ENCODE measurements around the gene HGS.

The HGS gene

DNA sequence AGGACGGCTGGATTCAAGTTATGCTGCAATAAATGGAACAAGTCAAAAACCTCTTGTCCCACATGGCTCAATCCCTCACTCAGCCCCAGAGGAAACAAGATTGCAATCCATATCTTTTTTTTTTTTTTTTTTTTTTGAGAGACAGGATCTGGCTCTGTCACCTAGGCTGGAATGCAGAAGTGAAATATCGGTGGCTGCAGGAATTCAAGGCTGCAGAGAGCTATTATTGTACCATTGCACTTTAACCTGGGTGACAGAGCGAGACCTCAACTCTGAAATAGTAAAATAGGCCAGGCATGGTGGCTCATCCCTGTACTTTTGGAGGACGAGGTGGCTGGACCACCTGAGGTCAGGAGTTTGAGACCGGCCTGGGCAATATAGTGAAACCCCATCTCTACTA, 24.8 kb upstream of the HGS start:
- TF ChIP-seq, protein P1, sequence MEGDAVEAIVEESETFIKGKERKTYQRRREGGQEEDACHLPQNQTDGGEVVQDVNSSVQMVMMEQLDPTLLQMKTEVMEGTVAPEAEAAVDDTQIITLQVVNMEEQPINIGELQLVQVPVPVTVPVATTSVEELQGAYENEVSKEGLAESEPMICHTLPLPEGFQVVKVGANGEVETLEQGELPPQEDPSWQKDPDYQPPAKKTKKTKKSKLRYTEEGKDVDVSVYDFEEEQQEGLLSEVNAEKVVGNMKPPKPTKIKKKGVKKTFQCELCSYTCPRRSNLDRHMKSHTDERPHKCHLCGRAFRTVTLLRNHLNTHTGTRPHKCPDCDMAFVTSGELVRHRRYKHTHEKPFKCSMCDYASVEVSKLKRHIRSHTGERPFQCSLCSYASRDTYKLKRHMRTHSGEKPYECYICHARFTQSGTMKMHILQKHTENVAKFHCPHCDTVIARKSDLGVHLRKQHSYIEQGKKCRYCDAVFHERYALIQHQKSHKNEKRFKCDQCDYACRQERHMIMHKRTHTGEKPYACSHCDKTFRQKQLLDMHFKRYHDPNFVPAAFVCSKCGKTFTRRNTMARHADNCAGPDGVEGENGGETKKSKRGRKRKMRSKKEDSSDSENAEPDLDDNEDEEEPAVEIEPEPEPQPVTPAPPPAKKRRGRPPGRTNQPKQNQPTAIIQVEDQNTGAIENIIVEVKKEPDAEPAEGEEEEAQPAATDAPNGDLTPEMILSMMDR (IDR thresholded peaks at IDR 0.05; ENCODE audit: low read depth, low read length) = no peak
- no peak for DNase-seq (ENCODE audit: extremely low read depth, low read depth)

DNA sequence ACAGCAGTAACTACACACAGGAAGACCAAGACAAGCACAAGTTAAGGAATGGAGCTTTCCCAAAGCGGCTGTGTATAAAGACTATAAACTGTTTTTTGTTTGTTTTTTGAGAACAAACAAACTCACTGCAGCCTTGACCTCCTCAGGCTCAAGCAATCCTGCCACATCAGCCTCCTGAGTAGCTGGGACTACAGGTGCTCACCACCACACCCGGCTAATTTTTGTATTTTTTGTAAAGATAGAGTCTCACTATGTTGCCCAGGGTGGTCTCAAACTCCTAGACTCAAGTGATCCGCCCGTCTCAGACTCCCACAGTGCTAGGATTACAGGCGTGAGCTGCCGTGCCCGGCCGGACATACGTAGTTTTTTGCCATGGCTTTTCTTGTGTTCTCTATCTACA, 23.4 kb upstream of the HGS start:
- TF ChIP-seq, protein P1 (IDR thresholded peaks at IDR 0.05; ENCODE audit: low read depth, low read length) = no peak
- no peak for DNase-seq (ENCODE audit: extremely low read depth, low read depth)

DNA sequence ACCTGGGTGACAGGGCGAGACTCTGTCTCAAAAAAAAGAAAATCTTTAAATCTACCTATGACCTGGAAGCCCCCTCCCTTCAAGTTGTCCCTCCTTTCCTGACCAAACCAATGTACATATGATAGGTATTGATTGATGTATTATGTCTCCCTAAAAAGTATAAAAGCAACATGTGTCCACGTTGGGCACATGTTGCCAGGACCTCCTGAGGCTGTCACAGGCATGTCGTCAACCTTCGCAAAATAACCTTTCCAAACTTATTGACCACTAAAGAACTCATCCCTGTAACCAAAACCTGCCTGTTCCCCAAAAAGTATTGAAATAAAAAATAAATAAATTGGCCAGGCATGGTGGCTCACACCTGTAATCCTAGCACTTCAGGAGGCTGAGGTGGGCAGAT, 21.8 kb upstream of the HGS start:
- TF ChIP-seq, protein P1 (IDR thresholded peaks at IDR 0.05; ENCODE audit: low read depth, low read length) = no peak
- DNase-seq (ENCODE audit: extremely low read depth, low read depth) = no peak

DNA sequence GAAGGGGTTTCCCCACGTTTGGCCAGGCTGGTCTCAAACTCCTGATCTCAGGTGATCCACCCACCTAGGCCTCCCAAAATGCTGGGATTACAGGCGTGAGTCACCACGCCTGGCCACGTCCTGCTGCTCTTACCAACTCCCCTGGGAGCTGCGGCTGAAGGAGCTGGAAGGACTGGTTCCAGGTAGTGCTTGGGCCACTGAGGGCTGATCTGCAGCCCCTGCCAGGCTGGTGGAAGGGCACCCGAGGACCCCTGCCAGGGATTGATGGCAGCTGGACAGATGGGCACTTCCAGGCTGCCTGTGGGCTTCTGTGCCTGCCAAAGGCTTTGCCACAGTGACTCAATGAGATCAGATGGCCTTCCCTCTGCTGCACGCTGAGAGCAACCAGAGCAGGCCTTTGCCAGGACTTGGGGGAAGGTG, 19.8 kb upstream of the HGS start:
- DNase-seq (ENCODE audit: extremely low read depth, low read depth) = no peak
- TF ChIP-seq, protein P1 (IDR thresholded peaks at IDR 0.05; ENCODE audit: low read depth, low read length) = no peak

DNA sequence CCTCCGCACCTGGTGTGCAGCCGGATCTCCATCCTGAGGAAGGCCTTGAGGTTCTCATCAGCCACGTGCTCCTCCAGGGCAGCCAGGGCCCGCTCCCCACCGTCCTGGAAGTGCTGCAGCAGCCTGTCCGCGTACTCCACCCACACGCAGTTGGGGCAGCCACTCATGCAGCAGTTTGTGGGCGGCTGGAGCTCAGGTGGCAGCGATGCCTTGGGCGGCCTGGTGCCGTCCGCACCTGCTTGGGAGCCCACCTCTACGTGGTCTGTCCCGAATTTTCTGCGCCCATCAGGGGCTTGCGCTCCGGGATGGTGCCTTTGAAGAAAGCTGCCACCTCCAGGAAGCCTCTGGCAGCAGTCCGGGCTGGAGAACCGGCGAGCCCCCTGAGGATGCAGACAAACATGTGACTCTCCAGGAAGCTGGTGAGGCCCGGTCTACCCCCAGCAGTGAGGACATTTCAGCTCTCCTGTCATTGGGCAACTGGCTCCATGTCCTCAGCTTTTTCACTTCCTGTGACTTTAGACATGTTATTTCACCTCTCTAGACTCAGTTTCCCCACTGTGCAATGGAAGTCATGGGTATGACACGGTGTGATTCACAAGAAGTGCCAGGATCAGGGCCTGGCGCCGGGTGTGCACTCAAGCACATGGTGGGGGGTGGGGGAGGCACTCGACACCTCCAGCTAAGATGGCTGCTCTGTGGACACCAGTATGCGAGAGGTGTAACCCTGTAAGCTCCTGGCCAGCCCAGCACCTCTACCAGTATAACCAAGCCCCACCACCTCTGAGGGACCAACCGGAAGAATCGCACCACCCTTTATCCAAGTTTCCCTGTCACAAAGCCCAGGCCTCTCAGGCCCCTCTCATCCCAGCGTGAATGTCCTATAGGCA, 18.4 kb upstream of the HGS start:
- TF ChIP-seq, protein P1 (IDR thresholded peaks at IDR 0.05; ENCODE audit: low read depth, low read length) = no peak
- no peak for DNase-seq (ENCODE audit: extremely low read depth, low read depth)

DNA sequence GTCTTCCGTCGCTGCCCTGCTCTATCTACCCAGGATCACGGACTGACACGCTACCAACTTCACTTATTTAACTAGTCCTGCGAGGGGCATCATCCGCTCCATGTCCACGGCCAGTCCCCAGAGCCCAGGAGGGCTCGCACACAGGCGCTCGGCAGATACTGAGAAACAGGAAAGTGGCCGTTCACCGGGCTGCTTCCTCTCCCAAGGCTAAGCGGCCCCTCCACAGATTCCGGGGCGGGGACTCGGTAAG, 17.8 kb upstream of the HGS start:
- DNase-seq (ENCODE audit: extremely low read depth, low read depth) = no peak
- TF ChIP-seq, protein P1 (IDR thresholded peaks at IDR 0.05; ENCODE audit: low read depth, low read length) = no peak

DNA sequence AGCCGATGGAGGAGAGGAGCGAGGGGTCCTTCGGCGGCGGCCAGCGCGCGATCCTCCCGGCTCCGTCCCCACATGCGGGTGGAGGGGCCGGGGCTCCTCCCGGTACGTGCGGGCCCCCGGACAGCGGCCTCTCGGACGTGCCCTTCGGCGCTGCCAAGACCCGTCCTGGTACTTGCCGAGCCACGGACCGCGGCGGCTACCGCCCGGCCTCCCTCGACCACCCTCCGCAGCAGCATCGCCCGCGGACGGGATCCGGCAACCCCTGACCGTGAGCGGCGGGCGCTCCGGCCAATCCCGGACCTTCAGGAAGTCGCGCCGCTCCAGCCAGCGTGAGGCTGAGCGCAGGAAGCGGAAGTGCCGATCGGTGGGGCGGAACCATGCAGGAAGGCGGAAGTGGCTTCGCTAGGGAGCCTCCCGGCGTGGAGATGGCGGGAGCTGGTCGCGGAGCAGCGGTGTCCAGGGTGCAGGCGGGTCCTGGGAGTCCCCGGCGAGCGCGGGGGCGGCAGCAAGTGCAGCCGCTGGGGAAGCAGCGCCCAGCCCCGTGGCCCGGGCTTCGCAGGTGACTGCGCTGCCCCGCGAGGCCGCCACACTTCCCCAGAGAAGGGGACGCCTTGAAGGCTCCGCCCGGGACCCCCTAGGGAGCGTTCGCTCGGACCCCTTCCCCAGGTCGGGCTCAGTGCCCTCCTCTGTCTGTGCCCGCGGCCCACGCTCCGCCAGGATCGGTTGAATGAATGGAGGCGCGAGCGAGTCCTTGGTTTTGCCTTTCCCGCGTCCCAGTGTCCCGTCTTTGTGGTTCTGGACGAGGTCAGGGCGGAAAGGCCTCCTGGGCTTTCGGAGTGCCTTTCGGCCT, 17.2 kb upstream of the HGS start, which contains the start of the genes CCDC137 and OXLD1:
Gene CCDC137 (plus strand): TSS at position 396 of the 850 bp plus-strand sequence. CDS start 30 bp downstream, at position 426.
Gene OXLD1 (minus strand): TSS at position 264 of the 850 bp plus-strand sequence. CDS start 28 bp downstream, at position 236.
- peak; percentile 92 for DNase-seq (ENCODE audit: extremely low read depth, low read depth)
- TF ChIP-seq, protein P1 (IDR thresholded peaks at IDR 0.05; ENCODE audit: low read depth, low read length) = no peak
